Measurements from ENCODE around the gene KRT6B.

The KRT6B gene

DNA sequence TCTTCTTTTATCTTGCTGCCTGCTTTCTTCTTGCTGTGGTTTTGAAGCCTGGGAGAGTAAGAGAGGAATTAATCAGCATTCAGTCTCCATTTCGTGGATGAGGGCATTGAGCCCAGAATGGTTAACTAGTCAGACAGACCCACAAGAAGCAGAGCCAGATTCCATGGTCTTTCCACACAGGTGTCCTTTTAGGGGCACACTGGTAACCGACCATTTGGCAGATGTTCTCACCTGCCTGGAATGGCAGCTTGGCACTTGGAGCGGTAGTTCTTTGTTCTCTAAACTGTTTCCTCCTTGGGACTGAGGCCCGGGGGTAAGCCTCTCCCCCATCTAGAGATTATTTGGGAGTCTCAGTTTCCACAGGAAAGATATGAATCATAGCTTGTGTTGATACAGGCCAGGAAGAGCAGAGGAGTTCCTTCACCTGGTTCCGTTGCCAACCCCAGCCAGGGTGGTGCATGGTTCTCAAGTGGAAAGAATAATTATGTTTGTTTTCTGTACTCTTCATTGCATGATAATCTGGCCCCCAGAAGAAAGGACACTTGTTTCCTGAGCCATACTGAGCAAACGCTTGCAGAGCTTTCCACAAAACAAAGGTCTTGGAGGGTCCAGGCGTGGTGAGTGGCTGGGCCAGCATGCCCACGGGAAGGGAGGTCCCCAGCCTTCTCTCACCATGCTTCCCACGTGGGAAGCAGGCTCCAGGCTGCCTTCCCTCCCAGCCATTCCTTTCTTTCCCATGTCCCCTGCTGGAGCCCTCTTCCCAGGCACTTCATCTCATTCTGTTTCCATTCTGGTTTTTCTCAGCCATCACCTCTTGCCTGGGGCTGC is 15.7 kb downstream of the KRT6B start:
- no peak for DNase-seq (ENCODE audit: low read depth in 2 of 2)

- DNase-seq (ENCODE audit: low read depth in 2 of 2) = no peak
Measured at GRCh38 chr12:52435659-52435999, 16.3 kb downstream of the KRT6B start.

GRCh38 chr12:52434760-52435530 is 17.0 kb downstream of the KRT6B start:
- DNase-seq (ENCODE audit: low read depth in 2 of 2) = no peak

DNA sequence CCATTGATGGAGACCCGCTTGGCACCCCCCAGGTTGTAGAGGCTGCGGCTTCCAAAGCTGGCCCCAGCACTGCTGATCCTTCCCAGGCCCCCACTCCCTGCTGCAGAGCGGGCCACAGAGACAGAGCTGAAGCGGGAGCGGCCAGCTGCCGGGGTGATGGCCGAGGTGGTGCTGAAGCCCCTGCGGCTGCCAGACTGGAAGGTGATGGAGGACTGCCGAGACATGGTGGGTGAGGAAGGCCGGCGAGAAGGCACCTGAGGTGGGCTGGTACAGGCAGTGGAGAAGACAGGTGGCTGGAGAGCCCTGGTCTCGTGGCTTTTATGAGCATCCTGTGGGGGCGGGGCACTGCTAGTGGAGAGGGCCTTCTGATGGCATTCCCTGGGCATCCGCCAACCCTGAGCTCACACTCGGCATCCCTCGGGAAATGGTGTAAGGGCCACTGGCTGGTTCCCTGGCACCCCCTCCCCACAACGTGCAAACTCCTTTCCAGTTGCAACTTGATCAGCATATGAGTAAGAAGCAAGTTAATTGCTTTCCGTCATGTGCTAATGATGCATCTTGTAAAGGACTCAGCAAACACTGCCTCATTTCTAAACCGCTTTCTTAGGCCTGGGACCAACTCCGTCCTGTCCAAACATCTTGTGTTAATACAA is 17.7 kb downstream of the KRT6B start, which contains the start of gene KRT75:
TSS of gene KRT75 (minus strand) at position 291 of the 653 bp plus-strand sequence. CDS start at position 224, 67 bp downstream.
- no peak for DNase-seq (ENCODE audit: low read depth in 2 of 2)

DNA sequence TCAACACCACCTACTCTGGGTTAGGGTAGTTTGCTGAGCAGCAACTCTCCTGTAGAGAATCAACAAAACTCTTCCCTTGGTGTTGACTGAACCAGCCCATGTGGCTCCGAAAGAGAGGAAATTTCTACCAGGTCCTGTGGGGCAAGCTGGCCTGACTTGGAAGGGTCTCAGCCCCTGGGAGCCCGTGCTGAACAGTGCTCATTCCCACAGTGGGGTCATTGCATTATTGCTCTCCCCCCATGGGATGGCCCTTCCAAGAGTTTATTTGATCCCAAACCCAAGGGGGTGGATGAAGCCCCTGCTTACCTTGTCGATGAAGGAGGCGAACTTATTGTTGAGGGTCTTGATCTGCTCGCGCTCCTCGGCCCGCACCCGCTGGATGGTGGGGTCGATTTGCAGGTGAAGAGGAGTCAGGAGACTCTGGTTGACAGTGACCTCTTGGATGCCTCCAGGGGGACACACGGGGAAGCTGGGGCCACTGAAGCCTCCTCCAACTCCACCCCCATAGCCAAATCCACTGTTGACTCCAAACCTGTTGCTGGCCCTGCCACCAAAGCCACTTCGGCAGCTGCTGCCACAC is 18.4 kb downstream of the KRT6B start:
- DNase-seq (ENCODE audit: low read depth in 2 of 2) = no peak

DNA sequence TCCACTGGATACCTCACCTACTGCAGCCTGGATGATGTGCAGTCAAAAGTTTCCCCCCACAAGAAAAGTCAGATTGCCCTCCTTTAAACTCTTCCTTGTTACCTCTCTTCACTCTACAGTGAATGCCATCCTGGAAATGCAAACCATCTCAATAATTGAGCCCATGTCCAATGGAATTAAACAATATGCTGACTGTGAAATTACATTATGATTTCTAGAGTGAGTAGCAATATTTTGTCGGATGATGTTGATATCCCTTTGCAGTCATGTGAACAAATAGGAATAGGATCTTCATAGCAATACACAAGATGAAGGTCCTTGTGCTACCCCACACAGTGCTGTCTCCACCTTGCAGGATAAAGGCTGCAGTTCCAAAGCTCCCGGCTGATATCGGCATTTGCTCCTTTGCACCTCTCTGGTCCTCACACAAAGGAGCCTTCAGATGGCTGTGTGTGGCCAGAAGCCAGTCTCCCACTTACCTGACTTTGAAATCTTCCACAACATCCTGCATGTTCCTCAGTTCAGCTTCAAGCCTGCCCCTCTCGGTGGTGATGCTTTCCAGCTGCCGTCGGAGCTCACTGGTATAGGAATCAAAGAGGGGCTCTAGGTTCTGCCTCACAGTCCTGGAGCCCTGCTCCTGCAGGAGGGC is 19.3 kb downstream of the KRT6B start:
- DNase-seq (ENCODE audit: low read depth in 2 of 2) = no peak

GRCh38 chr12:52428121-52428520 is 23.8 kb downstream of the KRT6B start:
- no peak for DNase-seq (ENCODE audit: low read depth in 2 of 2)

- DNase-seq (ENCODE audit: low read depth in 2 of 2) = no peak
Measured at GRCh38 chr12:52427083-52427482, 24.9 kb downstream of the KRT6B start.

- DNase-seq (ENCODE audit: low read depth in 2 of 2) = no peak
Measured at GRCh38 chr12:52426034-52426433, 25.9 kb downstream of the KRT6B start.

- no peak for DNase-seq (ENCODE audit: low read depth in 2 of 2)
Measured at GRCh38 chr12:52425466-52425865, 26.5 kb downstream of the KRT6B start.

DNA sequence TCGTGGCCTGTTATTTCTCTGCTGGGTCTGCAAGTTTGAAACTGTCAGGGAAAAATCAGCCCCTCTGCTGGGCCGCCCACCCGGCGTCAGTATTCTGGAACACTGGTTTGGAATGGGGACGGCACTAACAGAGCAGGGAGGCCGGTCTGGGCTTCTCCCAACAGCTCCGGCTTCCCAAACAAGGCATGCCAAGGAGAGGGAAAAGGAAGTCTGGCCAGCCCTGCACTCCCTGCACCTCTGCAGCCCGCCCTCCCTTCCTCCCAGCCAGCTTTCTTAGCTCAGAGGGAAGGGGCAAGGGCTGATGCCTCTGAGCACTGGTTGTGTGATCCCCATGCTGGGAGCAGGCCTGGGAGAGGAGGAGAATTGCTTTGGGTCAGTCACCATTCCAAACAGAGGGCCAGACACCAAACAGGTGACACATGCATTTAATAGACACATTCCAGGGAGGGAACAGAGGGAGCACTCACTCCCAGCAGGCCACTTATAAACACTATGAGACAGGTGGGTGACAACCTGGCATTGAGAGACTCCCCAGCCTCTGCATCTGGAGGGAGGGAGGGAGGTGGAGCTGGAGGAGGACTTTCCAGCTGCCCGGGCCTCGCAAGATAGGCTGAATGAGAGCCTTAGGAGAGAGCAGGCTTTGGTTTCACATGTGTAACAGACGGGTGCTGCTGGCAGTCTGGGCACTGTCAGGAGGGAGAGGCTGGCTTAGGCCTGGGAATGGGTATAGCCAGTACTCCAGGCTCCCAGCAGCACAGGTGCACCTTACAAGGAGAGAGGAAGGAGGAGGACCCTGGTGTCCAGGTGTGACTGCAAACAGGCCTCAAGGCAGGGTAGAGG is 28.1 kb downstream of the KRT6B start:
- DNase-seq (ENCODE audit: low read depth in 2 of 2) = no peak

GRCh38 chr12:52423035-52423434 is 28.9 kb downstream of the KRT6B start:
- DNase-seq (ENCODE audit: low read depth in 2 of 2) = no peak

GRCh38 chr12:52419656-52420055 is 32.3 kb downstream of the KRT6B start:
- no peak for DNase-seq (ENCODE audit: low read depth in 2 of 2)

DNA sequence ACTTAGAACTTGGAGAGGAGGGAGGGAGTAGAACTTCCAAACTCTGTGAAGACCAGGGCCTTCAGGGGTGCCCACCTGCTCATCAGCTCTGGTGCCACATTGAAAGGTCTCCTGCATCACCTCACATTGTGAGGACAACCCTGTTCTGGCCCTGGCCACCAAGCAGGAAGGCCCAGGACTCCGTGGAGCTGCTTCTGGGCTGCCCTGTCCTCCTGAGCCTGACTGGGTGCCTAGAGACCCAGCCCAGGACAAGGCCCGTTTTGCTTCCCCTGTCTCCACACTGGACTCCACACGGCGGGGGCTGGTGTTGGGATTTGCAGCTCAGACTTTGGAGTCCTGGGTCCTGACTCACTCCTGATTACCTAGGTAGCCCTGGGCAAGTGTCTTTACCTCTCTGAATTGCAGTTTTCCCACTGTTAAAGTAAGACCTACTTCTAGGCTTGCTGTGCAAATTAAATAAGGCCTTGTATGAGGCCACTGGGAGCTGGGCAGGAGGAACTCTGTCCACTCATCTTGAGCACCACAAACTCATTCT is 33.3 kb downstream of the KRT6B start:
- DNase-seq (ENCODE audit: low read depth in 2 of 2) = no peak

DNA sequence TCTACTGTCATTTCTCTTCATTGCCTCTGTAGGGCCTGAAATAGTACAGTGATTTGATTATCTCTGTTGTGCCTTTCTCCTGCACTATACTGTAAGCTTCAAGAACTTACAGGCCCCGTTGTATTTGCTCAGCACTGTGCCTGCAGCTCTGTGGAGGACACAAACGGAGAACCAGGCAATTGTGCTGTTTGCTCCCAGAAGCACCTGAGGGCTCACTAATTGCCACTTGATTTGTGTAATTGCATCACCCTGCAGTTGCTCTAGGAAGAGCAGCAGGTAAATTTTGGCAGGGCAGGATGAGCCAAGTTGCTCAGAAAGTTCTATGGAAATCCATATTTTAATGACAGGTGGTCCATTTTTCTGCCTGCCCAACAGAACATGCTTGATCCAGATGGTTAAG is 34.2 kb downstream of the KRT6B start:
- no peak for DNase-seq (ENCODE audit: low read depth in 2 of 2)

DNA sequence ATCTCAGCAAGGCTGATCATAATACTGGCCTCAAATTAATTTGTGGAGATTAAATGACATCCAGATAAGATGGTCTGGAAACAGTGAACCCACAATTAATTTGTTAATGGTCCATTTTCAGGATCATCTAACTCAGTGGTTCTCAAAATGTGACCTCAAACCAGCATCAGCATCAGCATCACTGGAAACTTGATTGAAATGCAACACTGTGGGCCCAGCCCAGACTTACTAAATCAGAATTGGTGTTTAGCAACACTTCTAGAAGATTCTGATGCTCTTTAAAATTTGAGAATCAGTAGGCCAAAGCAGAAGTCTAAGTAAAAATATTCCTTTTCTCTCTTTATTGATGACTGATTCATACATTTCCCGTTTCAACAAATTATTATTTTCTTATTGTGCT is 35.2 kb downstream of the KRT6B start:
- DNase-seq (ENCODE audit: low read depth in 2 of 2) = no peak

- no peak for DNase-seq (ENCODE audit: low read depth in 2 of 2)
Measured at GRCh38 chr12:52415870-52416750, 35.8 kb downstream of the KRT6B start.

DNA sequence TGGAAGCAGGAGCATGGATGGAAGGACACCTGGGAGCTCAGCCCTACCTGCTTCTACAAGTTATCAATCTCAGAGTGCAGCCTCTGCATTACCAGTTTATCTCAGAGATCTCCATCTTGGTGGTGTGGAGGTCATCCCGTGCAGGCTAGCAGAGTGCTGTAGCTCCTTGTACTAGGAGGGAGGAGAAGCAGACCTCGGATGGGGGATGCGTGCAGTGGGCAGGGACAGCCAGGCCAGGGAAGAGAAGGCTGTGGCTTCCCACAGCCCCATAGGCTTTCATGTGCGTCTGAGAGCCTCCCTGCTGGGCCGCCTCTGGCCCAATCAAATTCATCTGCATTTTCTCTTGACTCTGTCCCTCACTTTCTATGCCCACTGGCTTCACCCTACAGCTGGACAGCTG is 37.0 kb downstream of the KRT6B start:
- DNase-seq (ENCODE audit: low read depth in 2 of 2) = no peak

DNA sequence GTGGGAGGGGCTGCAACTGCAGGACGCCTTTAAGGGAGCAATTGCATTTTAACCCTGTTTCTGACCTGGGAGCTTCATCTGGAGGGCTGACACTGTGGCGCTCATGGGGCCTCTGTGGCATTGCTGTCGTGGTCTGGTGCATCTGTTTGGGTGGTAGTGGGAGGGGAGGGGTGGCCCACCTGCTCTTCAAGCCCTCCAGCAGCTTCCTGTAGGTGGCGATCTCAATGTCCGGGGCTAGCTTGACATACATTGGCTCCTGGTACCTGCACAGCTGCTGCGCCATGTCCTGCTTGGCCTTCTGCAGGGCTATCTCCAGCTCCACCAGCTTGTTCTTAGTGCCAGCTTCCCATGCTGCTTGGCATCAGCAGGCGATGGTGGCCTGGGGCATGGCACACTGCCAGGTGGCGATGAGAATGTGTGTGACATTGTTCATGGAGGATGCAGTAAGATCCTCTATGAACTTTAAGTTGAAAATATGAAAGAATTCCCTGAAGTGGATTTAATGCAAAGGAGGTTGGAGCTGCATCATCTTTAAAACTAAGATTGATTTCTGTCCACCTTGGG is 38.1 kb downstream of the KRT6B start:
- no peak for DNase-seq (ENCODE audit: low read depth in 2 of 2)
